Neutrophil (primary cell): ENCODE measurements around the gene DRAP1.

Source experiments
- H3K27ac ChIP-seq: fragments of 200-600 bp; sonication (generic); 2 replicates; pipeline ENCODE4 v1.5.1; 2016; ENCODE audit warnings: mild to moderate bottlenecking, moderate library complexity
- H3K27me3 ChIP-seq: fragments of 200-600 bp; sonication (generic); 2 replicates; pipeline ENCODE4 v1.6.0; 2016; ENCODE audit warnings: mild to moderate bottlenecking
- H3K36me3 ChIP-seq: fragments of 200-600 bp; sonication (generic); 2 replicates; pipeline ENCODE4 v1.5.1; 2017
- H3K4me1 ChIP-seq, 2 experiments: fragments of 200-600 bp in 1 of 2; sonication (generic) in 1 of 2; 1 replicate in 1 of 2; 2 replicates in 1 of 2; pipeline versions ENCODE4 v1.5.1 to v1.6.1; 2013 to 2016; ENCODE audit warnings: low read depth in 1 of 2, low read length in 1 of 2, mild to moderate bottlenecking in 1 of 2, moderate library complexity in 1 of 2; ENCODE audit not compliant: control insufficient read depth in 1 of 2, insufficient read depth in 1 of 2
- H3K4me3 ChIP-seq, 2 experiments: fragments of 200-600 bp in 1 of 2; sonication (generic) in 1 of 2; 1 replicate in 1 of 2; 2 replicates in 1 of 2; pipeline ENCODE4 v1.5.1; 2013 to 2016; ENCODE audit warnings: low read depth in 1 of 2, low read length in 1 of 2, mild to moderate bottlenecking in 1 of 2, moderate library complexity in 1 of 2
- H3K9me3 ChIP-seq: fragments of 200-600 bp; sonication (generic); 2 replicates; pipeline ENCODE4 v1.5.1; 2016
- TF ChIP-seq, protein P1 (sequence below): fragments of 200-600 bp; sonication (generic); IDR thresholded peaks from 2 replicates; pipeline ENCODE4 v1.5.1; 2016; ENCODE audit warnings: antibody characterized with exemption

The DRAP1 gene

DNA sequence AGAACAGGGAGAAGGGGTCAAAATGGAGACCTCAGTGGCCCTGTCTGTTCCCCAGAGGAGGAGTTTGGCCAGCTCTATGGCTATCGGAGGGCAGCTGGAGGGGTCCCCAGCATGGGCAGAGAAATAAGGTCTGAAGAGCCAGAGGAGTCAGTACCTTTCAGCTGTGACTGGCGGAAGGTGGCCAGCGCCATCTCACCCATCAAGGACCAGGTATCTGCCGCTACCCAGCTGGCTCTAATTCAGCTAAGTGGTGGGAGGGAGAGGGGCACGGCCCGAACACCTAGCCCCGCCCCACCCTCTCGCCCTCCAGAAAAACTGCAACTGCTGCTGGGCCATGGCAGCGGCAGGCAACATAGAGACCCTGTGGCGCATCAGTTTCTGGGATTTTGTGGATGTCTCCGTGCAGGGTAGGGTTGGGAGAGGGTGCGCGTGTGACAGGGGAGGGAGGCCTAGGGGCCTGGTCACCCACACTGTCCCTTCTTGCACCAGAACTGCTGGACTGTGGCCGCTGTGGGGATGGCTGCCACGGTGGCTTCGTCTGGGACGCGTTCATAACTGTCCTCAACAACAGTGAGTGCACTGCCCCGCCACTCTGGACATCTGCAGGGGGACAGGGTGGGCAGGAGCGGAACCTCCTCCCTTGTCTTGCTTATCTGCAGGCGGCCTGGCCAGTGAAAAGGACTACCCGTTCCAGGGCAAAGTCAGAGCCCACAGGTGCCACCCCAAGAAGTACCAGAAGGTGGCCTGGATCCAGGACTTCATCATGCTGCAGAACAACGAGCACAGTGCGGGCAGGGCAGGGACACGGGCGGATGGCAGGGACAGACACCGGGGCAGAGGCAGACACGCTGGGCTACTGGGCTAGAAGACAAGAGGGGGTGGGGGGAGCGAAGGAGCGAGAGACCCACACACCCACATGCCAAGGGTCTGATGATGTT, 36.8 kb upstream of the DRAP1 start:
- Histone ChIP-seq H3K4me3 (no peak overlapping the region), H3K27me3 (no peaks in the 10 kb centered on the region), H3K9me3 (no peaks in the 10 kb centered on the region), H3K36me3 (peaks cover 25% of the 10 kb centered on the region), H3K27ac (no peak overlapping the region), H3K4me1 (peaks cover 18 to 33% of the 10 kb centered on the region in 2 experiments)
- TF ChIP-seq, protein P1, sequence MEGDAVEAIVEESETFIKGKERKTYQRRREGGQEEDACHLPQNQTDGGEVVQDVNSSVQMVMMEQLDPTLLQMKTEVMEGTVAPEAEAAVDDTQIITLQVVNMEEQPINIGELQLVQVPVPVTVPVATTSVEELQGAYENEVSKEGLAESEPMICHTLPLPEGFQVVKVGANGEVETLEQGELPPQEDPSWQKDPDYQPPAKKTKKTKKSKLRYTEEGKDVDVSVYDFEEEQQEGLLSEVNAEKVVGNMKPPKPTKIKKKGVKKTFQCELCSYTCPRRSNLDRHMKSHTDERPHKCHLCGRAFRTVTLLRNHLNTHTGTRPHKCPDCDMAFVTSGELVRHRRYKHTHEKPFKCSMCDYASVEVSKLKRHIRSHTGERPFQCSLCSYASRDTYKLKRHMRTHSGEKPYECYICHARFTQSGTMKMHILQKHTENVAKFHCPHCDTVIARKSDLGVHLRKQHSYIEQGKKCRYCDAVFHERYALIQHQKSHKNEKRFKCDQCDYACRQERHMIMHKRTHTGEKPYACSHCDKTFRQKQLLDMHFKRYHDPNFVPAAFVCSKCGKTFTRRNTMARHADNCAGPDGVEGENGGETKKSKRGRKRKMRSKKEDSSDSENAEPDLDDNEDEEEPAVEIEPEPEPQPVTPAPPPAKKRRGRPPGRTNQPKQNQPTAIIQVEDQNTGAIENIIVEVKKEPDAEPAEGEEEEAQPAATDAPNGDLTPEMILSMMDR = no peak

DNA sequence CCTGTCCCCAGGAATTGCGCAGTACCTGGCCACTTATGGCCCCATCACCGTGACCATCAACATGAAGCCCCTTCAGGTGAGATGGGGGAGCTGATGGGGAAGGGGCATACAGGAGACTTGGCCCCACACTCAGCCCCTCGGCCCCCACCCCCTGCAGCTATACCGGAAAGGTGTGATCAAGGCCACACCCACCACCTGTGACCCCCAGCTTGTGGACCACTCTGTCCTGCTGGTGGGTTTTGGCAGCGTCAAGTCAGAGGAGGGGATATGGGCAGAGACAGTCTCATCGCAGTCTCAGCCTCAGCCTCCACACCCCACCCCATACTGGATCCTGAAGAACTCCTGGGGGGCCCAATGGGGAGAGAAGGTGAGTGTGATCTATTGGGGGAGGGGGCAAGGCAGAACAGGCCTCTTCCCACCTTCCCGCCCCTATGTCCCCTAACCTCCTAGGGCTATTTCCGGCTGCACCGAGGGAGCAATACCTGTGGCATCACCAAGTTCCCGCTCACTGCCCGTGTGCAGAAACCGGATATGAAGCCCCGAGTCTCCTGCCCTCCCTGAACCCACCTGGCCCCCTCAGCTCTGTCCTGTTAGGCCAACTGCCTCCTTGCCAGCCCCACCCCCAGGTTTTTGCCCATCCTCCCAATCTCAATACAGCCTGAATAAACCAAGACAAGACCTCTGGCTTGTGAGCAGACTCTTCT, 36.0 kb upstream of the DRAP1 start:
- Histone ChIP-seq H3K27ac (no peak overlapping the region), H3K36me3 (peaks cover 25% of the 10 kb centered on the region)

DNA sequence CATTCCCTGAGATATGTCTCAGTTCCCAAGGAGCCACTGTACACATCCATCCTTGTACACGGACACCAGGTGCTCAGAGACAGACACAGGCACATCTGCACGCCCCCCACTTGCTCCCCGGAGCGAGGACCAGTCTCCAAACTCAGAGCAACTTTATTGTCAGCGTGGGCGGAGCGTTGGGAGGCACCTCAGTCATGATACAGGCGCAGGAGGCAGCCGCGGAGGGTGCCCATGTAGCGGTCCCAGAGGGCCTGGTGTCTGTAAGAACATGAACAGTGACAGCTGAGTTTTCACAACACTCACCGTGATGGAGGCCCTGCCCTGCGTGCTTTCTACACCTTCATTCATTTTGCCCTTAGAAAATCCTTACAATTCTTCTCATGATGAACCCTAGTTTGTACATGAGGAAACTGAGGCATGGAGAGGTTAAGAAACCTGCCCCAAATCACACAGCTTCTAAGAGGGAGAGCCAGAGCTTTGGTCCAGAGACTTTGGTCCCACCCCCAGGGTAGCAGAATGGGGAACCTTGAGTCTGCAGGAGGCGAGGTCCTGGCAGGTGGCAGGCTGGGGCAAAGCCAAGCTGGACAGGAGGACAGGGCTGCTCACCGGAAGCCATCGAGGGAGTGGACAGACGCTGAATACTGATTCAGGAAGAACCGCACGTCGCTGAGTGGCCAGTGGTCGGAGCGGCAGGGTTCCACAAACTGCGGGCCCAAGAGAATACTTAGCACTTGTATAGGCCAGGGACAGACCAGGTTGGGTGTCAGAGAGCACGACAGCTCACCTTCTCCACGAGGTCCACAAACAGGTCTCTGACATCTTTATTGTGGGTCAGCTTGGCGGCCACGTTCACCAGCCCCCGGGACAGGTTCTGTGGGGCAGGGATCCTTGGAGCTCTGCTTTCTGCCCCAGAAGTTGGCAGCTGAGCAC, 35.2 kb upstream of the DRAP1 start:
- Histone ChIP-seq H3K27ac (peak overlapping the region; percentile 35), H3K36me3 (peaks cover 25% of the 10 kb centered on the region), H3K9me3 (no peaks in the 10 kb centered on the region), H3K4me3 (no peak overlapping the region), H3K4me1 (peaks cover 33 to 47% of the 10 kb centered on the region in 2 experiments), H3K27me3 (no peaks in the 10 kb centered on the region)
- TF ChIP-seq, protein P1 = no peak

More for the DNA sequence above, 36.0 kb upstream of the DRAP1 start:
- H3K4me1 ChIP-seq = peaks cover 25 to 41% of the 10 kb centered on the region in 2 experiments
- no peak overlapping the region for H3K4me3 ChIP-seq
- no peaks in the 10 kb centered on the region for H3K27me3 ChIP-seq
- H3K9me3 ChIP-seq = no peaks in the 10 kb centered on the region
- TF ChIP-seq, protein P1 = no peak

DNA sequence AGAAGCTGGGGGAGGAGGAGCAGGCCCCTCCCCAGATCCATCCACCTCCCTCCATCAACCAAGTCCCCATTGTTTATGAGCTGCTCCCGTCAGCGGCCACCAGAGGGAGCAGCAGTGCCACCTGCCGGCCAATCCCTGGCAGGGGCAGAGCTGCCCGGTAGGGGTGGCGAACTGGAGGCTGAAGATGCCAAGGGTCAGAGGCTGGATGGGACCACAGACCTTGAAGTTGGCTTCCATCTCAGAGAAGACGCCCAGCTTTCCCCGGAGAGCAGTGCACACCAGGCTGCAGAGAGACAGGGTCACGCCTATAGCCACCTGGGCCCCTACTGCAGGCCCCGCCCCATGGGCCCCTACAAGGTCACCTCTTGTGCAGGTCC, 34.5 kb upstream of the DRAP1 start:
- Histone ChIP-seq H3K9me3 (no peaks in the 10 kb centered on the region), H3K27me3 (no peaks in the 10 kb centered on the region), H3K4me1 (peaks cover 40 to 51% of the 10 kb centered on the region in 2 experiments), H3K36me3 (peaks cover 25% of the 10 kb centered on the region), H3K4me3 (no peak overlapping the region), H3K27ac (peak overlapping the region; percentile 35)
- TF ChIP-seq, protein P1 = peak; percentile 99

DNA sequence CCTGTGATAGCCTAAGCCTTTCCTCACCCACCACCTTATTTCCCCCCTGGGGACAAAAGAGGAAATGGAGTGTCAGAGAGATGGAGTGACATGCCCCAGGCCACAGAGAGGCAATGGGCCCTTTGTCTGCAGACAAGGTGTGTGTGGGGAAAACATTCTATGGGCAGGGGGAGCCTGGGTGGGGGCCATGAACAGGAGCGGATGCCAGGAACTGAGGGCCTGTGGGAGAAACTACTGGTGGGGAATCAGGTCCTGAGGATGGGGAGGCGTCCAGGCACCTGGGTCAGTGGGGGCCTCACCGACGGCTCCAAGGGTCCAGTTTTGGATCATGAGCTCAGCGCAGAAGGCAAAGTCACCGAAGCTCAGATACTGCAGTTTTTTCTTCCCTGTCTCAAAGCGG, 34.0 kb upstream of the DRAP1 start:
- TF ChIP-seq, protein P1 = no peak
- H3K4me3 ChIP-seq = no peak overlapping the region
- H3K36me3 ChIP-seq = peaks cover 25% of the 10 kb centered on the region
- H3K27me3 ChIP-seq = no peaks in the 10 kb centered on the region
- H3K27ac ChIP-seq = peak overlapping the region; percentile 35
- no peaks in the 10 kb centered on the region for H3K9me3 ChIP-seq
- peaks cover 45 to 54% of the 10 kb centered on the region in 2 experiments for H3K4me1 ChIP-seq
